Esophagus muscularis mucosa (tissue), 2 donors: ENCODE data around the gene ITIH1.

Experiments
- EP300 ChIP-seq: sonication (generic); formaldehyde crosslinking; IDR thresholded peaks from one replicate; pipeline ENCODE4 v1.6.1; 2017; ENCODE audit warnings: antibody characterized with exemption
- POLR2A ChIP-seq: fragments of 450-650 bp; IDR thresholded peaks from one replicate; pipeline ENCODE4 v1.6.1; 2017; ENCODE audit warnings: antibody characterized with exemption, moderate library complexity, mild to moderate bottlenecking, low read depth

DNA sequence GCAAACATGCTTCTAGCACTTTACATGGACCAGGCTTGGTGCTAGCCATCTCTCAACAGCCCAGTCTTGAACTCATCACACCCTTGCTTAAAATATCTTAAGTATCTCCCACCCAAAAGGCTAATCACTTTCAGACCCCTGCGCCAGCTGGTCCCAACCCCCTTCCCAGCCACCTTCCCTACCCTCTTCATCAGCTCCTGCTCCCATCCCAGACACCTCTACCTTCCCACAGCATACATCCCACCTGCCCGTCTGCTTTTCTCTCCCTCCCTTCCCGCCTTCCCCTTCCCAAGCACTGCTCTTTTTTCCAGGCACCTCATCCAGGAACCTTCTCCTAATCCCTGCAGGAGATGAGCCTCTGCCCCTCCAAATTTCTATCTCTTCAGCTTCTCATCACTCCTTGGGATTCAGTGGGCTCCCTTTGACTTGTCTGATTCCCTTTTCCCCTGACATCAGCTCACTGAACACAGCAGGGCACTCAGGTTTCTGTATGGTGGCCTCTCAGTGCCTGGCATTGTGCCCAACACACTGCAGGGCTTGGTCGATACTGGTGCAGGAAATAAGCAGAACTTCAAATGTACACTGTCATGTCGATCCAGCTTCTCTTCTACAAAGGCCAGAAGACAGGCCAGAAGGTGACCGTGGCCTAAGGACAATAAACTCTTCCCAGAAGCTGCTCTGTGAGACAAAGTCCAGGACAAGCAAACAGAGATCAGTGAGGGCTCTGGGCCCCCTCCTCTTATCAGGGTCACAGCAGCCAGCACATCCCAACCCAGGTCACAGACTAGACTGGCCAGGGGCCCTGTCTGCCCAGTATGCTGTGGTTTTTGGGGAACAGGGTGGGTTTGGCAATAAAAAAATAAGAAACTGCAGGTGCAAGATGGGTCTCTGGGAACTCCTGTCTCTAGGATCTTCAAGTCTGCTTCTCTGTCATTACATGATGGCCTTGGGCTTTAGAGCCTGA is 2.2 kb upstream of the ITIH1 start:
- no peak for TF ChIP-seq POLR2A
- TF ChIP-seq EP300, result no peak
